Medulla oblongata (tissue), 1 donor: ENCODE results near the gene OXA1L.
"Not testable (repeated sequence)": the region's sequence is repeated elsewhere in the genome, so short reads cannot be mapped to it uniquely, and the experiment has no call there.

Source experiments
- DNase-seq: peaks from one replicate; pipeline ENCODE4 v3.0.0-alpha.2; 2015; ENCODE audit errors: extremely low spot score

Gene OXA1L

DNA sequence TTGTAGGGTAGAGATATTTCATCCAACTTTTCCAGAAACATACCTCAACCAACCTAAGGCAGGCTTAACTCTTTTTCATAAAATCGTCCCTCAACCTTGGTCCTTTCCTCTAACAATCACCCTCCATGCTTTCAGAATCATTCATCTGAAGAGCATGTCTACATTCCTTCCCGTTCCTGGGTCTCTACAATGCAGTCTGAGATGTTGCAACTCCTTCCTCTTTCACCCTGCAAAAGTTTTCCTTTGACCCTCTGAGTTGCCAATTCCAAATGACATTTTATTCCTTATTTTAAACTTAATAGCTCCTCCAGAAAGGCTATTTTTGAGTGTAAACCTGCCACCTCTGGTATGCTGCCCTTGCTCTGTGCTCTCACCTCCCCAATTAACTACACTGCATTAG is 32.0 kb downstream of the OXA1L start:
- no peak for DNase-seq

GRCh38 chr14:22800346-22800745 is 33.9 kb downstream of the OXA1L start:
- DNase-seq = no peak

GRCh38 chr14:22801716-22802115 is 35.2 kb downstream of the OXA1L start:
- DNase-seq = no peak

GRCh38 chr14:22802860-22803686 is 36.6 kb downstream of the OXA1L start:
- no peak for DNase-seq

DNA sequence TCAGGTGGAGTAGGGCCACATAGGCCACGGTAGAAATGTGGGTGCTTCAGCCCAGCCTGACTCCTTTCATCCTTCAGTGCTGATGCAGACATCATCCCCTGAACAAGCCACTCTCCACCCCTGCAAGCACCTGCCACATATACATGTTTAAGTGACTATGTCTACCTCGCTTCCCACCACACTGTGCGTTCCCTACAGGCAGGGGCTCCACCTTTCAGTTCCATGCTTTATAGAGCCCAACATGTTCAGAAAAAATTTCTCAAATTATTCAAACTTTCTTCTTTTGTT is 37.1 kb downstream of the OXA1L start:
- DNase-seq = no peak

DNA sequence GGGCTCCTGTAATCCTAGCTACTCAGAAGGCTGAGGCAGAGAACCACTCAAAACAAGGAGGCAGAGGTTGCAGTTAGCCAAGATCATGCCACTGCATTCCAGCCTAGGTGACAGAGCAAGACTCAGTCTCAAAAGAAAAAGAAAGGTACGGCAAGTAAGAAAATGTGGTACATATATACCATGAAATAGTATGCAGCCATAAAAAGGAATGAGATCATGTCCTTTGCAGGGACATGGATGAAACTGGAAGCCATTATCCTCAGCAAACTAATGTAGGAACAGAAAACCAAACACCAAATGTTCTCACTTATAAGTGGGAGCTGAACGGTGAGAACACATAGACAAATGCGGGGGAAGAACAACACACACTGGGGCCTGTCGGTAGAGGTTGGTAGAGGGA is 38.7 kb downstream of the OXA1L start:
- not testable (repeated sequence) for DNase-seq

GRCh38 chr14:22807432-22808087 is 41.1 kb downstream of the OXA1L start:
- no peak for DNase-seq

DNA sequence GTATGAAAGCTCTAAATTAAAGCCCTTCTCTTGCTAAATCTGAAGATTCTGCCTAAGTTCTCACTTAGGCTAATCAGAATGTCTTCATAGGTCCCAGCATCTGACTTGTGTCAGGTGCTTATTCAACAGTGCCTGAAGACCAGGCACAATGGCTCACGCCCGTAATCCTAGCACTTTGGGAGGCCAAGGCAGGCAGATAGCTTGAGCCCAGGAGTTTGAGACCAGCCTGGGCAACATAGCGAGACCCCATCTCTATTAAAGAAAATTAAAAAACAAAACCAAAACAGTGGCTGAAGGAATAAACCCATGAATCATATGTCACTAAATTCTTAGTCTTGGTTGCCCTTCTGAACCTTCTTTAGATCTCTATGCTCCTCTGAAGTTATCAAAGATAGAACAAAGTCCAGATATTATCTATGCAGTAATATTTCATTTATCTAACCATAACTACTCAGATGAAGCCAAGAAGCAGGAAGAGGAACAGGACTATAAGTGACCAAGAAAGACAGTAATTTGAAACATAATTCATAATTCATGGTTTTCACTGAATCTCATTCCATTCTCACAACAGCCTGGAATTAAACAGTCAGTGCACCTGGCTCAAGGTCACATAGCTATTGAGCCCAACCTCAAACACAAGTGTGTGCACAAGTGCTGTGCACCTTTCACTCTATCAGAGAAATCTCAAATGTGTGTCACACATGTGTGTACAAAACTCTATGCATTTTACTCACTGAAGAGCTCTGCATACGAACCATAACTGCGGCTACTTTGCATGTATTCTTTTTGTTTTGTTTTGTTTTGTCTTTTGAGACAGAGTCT is 42.1 kb downstream of the OXA1L start:
- DNase-seq = no peak

GRCh38 chr14:22811722-22812121 is 45.2 kb downstream of the OXA1L start:
- DNase-seq = no peak

GRCh38 chr14:22812744-22813143 is 46.3 kb downstream of the OXA1L start:
- no peak for DNase-seq

- DNase-seq = no peak
Measured at GRCh38 chr14:22813145-22813544, 46.7 kb downstream of the OXA1L start.

DNA sequence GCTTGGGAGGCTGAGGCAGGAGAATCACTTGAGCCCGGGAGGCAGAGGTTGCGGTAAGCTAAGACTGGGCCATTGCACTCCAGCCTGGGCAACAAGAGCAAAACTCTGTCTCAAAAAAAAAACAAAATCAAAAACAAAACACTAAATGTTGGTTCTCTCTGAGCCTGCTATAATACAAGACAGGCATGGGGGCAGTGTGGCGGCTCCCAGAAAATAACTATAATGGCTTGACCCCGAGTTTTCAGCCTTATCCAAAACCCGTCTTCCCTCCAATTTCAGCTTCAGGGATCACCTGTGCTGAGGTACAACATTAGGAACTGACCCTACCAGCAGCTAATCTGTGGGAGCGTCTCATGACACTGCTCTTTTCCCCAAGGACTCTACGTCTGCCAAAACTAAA is 47.9 kb downstream of the OXA1L start:
- DNase-seq = no peak

DNA sequence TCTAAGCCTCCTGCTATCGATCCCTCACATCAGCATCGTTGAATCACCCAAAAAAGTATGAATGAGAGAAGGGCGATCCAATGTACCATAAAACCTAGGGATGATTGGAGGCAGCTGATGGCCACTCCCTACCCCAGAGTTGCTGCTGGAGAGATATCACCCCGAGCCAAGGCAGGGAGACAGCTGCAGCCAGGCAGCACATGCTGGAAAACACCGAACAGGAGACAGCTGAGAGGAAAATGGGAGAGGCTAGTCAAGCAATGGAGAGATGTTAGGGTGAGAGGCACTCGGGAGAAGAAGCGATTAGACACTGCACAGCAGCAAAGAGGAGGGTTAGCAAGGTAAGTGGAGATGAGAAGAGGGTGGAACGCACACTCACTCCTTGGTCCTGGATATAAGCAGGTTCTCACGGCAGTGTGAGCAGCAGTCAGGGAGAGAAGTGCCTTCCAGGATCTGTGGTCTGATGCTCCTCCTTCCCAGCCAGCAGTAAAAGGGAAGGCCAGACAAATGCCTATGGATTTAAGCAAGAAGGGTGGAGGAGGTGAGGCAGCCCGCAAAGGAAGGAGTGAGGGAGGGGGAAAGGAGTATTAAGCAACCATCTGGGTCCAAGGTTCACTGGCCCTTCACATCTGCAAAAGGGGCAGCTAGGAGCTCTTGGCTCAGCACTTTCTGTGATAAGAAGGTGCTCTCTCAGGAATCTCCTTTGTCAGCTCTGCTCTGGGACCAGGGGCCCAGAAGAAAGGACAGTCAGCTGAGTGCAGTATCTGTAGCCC is 48.6 kb downstream of the OXA1L start, which contains the start of gene SLC7A7:
Gene SLC7A7 (minus strand): TSS at position 495 of the 773 bp plus-strand sequence. CDS start 2,037 bp downstream, outside the sequence.
- no peak for DNase-seq

GRCh38 chr14:22819151-22819988 is 52.9 kb downstream of the OXA1L start:
- DNase-seq = peak; percentile 48

- DNase-seq = no peak
Measured at GRCh38 chr14:22820731-22821130, 54.2 kb downstream of the OXA1L start.

GRCh38 chr14:22821193-22822015 is 54.9 kb downstream of the OXA1L start:
- DNase-seq = no peak

DNA sequence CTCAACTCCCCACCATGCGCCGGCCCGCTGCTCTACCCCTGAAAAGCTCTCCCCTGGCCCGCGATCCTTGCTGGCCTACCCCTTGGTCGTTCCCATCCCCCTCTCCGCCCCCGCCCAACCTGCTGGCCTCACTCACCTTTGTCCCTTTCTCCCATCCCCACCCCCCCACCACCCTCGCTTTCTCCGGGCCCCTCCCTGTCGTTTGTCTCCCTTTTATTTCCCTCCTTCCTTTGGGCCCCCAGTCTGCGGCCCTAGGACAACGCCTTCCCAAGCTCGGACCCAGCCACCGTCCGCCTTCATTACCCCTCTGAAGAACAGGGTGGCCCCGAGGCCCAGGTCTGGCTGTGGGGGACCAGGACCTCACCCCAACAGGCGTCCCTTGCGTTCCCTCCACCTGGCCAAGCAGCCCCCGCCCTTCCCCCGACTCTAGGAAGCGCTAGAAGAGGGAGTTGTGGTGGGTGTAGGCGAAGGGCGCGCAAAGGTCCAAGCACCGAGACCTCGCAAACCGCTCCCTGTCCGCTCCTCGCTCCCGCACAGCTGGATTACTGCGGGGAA is 55.6 kb downstream of the OXA1L start:
- DNase-seq = no peak
